H1 (cell line): ENCODE results near the gene KCNMA1. TPM values are rescaled to one million over a fixed set of nuclear protein-coding genes. Genes with fewer than 3 reads are reported as not detected.

ENCODE experiments used
- CTCF ChIA-PET: fragments of 300-600 bp; sonication (Branson Sonifier 250); formaldehyde crosslinking; loops from one replicate; lab custom pipeline; 2021; ENCODE audit not compliant: partially characterized antibody; lab: Charles Lee
- POLR2A ChIA-PET: fragments of 300-600 bp; sonication (Branson Sonifier 250); formaldehyde crosslinking; loops from one replicate; lab custom pipeline; 2021; ENCODE audit warnings: inconsistent platforms; ENCODE audit not compliant: partially characterized antibody; lab: Charles Lee
- DNase-seq, 2 experiments: peaks; one replicate each; pipeline versions ENCODE4 v3.0.0 to v3.0.0-alpha.2; 2010 to 2022; ENCODE audit warnings: low spot score in 2 of 2, low read depth in 1 of 2, mixed read lengths in 1 of 2
- FAIRE-seq: peaks from 2 replicates; lab custom pipeline; 2011; peaks lifted over from hg19 to GRCh38; lab: Jason Lieb, UNC
- H2AFZ ChIP-seq: 2 replicates; pipeline ENCODE4 v1.8.1; 2012; ENCODE audit warnings: low read length, inconsistent platforms
- H2AK5ac ChIP-seq: 2 replicates; pipeline ENCODE4 v1.6.1; 2013; ENCODE audit warnings: low read depth, low read length
- H2BK120ac ChIP-seq: replicated peaks from 2 replicates; pipeline ENCODE3; 2013; ENCODE audit warnings: low read depth, low read length, inconsistent platforms
- H2BK12ac ChIP-seq: 2 replicates; pipeline ENCODE4 v1.6.1; 2013; ENCODE audit warnings: low read depth, low read length
- H2BK15ac ChIP-seq: 2 replicates; pipeline ENCODE4 v1.6.1; 2013; ENCODE audit warnings: low read length
- H2BK20ac ChIP-seq: 2 replicates; pipeline ENCODE4 v1.6.1; 2013; ENCODE audit warnings: low read length
- H2BK5ac ChIP-seq: 2 replicates; pipeline ENCODE4 v1.6.1; 2013; ENCODE audit warnings: low read depth, low read length
- H3K14ac ChIP-seq: 2 replicates; pipeline ENCODE4 v1.6.1; 2013; ENCODE audit warnings: inconsistent platforms; ENCODE audit not compliant: insufficient read length
- H3K18ac ChIP-seq: 2 replicates; pipeline ENCODE4 v1.6.1; 2013; ENCODE audit warnings: low read length; ENCODE audit errors: extremely low read depth
- H3K23ac ChIP-seq: 2 replicates; pipeline ENCODE4 v1.6.1; 2013; ENCODE audit warnings: inconsistent platforms; ENCODE audit not compliant: insufficient read length
- H3K23me2 ChIP-seq: 2 replicates; pipeline ENCODE4 v1.6.1; 2013; ENCODE audit warnings: low read depth, low read length
- H3K27ac ChIP-seq: 2 replicates; pipeline ENCODE4 v1.6.1; 2011; ENCODE audit warnings: low read depth, low read length, inconsistent platforms
- H3K27me3 ChIP-seq, 4 experiments: replicated peaks in 1 of 4; 1 replicate in 1 of 4; 2 replicates in 3 of 4; pipeline versions ENCODE4 v1.6.1 to v1.8.1; 2011 to 2013; ENCODE audit warnings: low read length in 3 of 4, mild to moderate bottlenecking in 3 of 4, inconsistent platforms in 2 of 4, mixed read lengths in 2 of 4, moderate library complexity in 1 of 4; ENCODE audit not compliant: control insufficient read depth in 3 of 4, insufficient read depth in 3 of 4; ENCODE audit errors: extremely low read depth in 1 of 4
- H3K36me3 ChIP-seq, 4 experiments: 2 replicates each; pipeline versions ENCODE4 v1.6.1 to v1.8.1; 2011 to 2013; ENCODE audit warnings: mild to moderate bottlenecking in 4 of 4, low read length in 3 of 4, moderate library complexity in 2 of 4, control low read depth in 1 of 4, inconsistent platforms in 1 of 4; ENCODE audit not compliant: insufficient read depth in 4 of 4, control insufficient read depth in 2 of 4
- H3K4ac ChIP-seq: replicated peaks from 2 replicates; pipeline ENCODE3; 2013; ENCODE audit warnings: low read length, low read depth, mixed read lengths, inconsistent platforms; ENCODE audit not compliant: insufficient read length
- H3K4me1 ChIP-seq, 4 experiments: replicated peaks in 1 of 4; 1 replicate in 1 of 4; 2 replicates in 3 of 4; pipeline versions ENCODE4 v1.6.1 to v1.8.1; 2011 to 2013; ENCODE audit warnings: low read length in 3 of 4, inconsistent platforms in 2 of 4, mixed read lengths in 1 of 4; ENCODE audit not compliant: insufficient read depth in 4 of 4, control insufficient read depth in 3 of 4
- H3K4me2 ChIP-seq, 2 experiments: 2 replicates each; pipeline versions ENCODE4 v1.6.1 to v1.8.1; 2011 to 2013; ENCODE audit warnings: low read depth in 2 of 2, low read length in 2 of 2, control low read depth in 1 of 2, inconsistent platforms in 1 of 2, mild to moderate bottlenecking in 1 of 2; ENCODE audit not compliant: insufficient read depth in 1 of 2
- H3K4me3 ChIP-seq, 4 experiments: fragments of 200-600, 300-600 bp in 1 of 4; sonication (generic), shearing (Covaris generic), sonication (Bioruptor Twin) in 1 of 4; 2 replicates each; pipeline versions ENCODE4 v1.5.1 to v1.8.1; 2011 to 2016; ENCODE audit warnings: low read length in 4 of 4, low read depth in 3 of 4, control low read depth in 2 of 4, inconsistent platforms in 2 of 4, mild to moderate bottlenecking in 2 of 4, mixed read lengths in 1 of 4, moderate library complexity in 1 of 4; ENCODE audit not compliant: insufficient read depth in 2 of 4; ENCODE audit errors: extremely low read depth in 1 of 4
- H3K56ac ChIP-seq: replicated peaks from 2 replicates; pipeline ENCODE3; 2013; ENCODE audit warnings: low read depth, mild to moderate bottlenecking, mixed read lengths, low read length, inconsistent platforms; ENCODE audit not compliant: insufficient read length
- H3K79me1 ChIP-seq: 2 replicates; pipeline ENCODE4 v1.6.1; 2013; ENCODE audit warnings: low read depth, low read length, control low read depth
- H3K79me2 ChIP-seq, 2 experiments: 2 replicates each; pipeline versions ENCODE4 v1.6.1 to v1.8.1; 2012 to 2013; ENCODE audit warnings: low read length in 2 of 2, mild to moderate bottlenecking in 2 of 2, inconsistent platforms in 1 of 2; ENCODE audit not compliant: insufficient read depth in 2 of 2, control insufficient read depth in 1 of 2
- H3K9ac ChIP-seq, 4 experiments: replicated peaks in 1 of 4; 1 replicate in 1 of 4; 2 replicates in 3 of 4; pipeline versions ENCODE4 v1.6.1 to v1.8.1; 2011 to 2013; ENCODE audit warnings: low read depth in 3 of 4, low read length in 3 of 4, control low read depth in 2 of 4, mild to moderate bottlenecking in 2 of 4, moderate library complexity in 2 of 4, inconsistent platforms in 1 of 4; ENCODE audit errors: extremely low read depth in 1 of 4
- H3K9me3 ChIP-seq, 2 experiments: 2 replicates each; pipeline versions ENCODE4 v1.6.1 to v1.8.1; 2012 to 2013; ENCODE audit warnings: mild to moderate bottlenecking in 2 of 2, moderate library complexity in 2 of 2, control low read depth in 1 of 2, inconsistent platforms in 1 of 2, low read depth in 1 of 2, low read length in 1 of 2, mixed read lengths in 1 of 2; ENCODE audit not compliant: insufficient read depth in 2 of 2
- H4K20me1 ChIP-seq, 2 experiments: replicated peaks in 1 of 2; 2 replicates each; pipeline versions ENCODE3 to v1.8.1; 2011 to 2013; ENCODE audit warnings: inconsistent platforms in 2 of 2, low read length in 2 of 2, mild to moderate bottlenecking in 1 of 2; ENCODE audit not compliant: insufficient read depth in 2 of 2, control insufficient read depth in 1 of 2
- H4K5ac ChIP-seq: 2 replicates; pipeline ENCODE4 v1.6.1; 2013; ENCODE audit warnings: low read length, low read depth, mixed read lengths, inconsistent platforms; ENCODE audit not compliant: insufficient read length
- H4K8ac ChIP-seq: 2 replicates; pipeline ENCODE4 v1.8.0; 2013; ENCODE audit warnings: mild to moderate bottlenecking, moderate library complexity, low read length, inconsistent platforms; ENCODE audit not compliant: insufficient read depth; ENCODE audit errors: extremely low read depth
- H4K91ac ChIP-seq: replicated peaks from 2 replicates; pipeline ENCODE3; 2013; ENCODE audit warnings: low read length, mixed read lengths, inconsistent platforms; ENCODE audit not compliant: insufficient read length
- CBX5 ChIP-seq: fragments of 300-800, 300-1000 bp; sonication (generic); IDR thresholded peaks from 2 replicates; pipeline ENCODE4 v1.7.1; 2016; ENCODE audit warnings: antibody characterized with exemption, low read length, low read depth
- CBX8 ChIP-seq: fragments of 300-800, 300-1000 bp; sonication (generic); IDR thresholded peaks from 2 replicates; pipeline ENCODE4 v1.7.1; 2016; ENCODE audit warnings: low read depth, low read length, borderline replicate concordance
- CHD2 ChIP-seq: IDR thresholded peaks from 2 replicates; pipeline ENCODE4 v1.6.1; 2012; ENCODE audit warnings: low read length, improper control_type of control experiment
- EZH2 ChIP-seq: fragments of 200-600 bp; sonication (generic); IDR thresholded peaks from 2 replicates; pipeline ENCODE4 v1.7.1; 2012; ENCODE audit warnings: low read depth, mild to moderate bottlenecking, moderate library complexity, low read length, inconsistent platforms; ENCODE audit not compliant: severe bottlenecking
- FOSL1 ChIP-seq: IDR thresholded peaks from 2 replicates; pipeline ENCODE4 v1.6.1; 2011; ENCODE audit warnings: mild to moderate bottlenecking, low read depth, low read length, moderate library complexity; ENCODE audit not compliant: insufficient read depth
- JUND ChIP-seq: IDR thresholded peaks from 2 replicates; pipeline ENCODE4 v1.6.1; 2011; ENCODE audit warnings: mild to moderate bottlenecking, improper control_type of control experiment, low read length
- POU5F1 ChIP-seq: IDR thresholded peaks from 2 replicates; pipeline ENCODE4 v1.6.1; 2011; ENCODE audit warnings: low read depth, mild to moderate bottlenecking, low read length, moderate library complexity
- RFX5 ChIP-seq: IDR thresholded peaks from 2 replicates; pipeline ENCODE4 v1.6.1; 2011; ENCODE audit warnings: low read depth, low read length, improper control_type of control experiment, borderline replicate concordance
- RXRA ChIP-seq: IDR thresholded peaks from 2 replicates; pipeline ENCODE4 v1.6.1; 2011; ENCODE audit warnings: low read depth, mild to moderate bottlenecking, low read length, moderate library complexity; ENCODE audit not compliant: insufficient read depth
- SP2 ChIP-seq: IDR thresholded peaks from 2 replicates; pipeline ENCODE4 v1.6.1; 2012; ENCODE audit warnings: mild to moderate bottlenecking, low read length, inconsistent platforms
- SP4 ChIP-seq: IDR thresholded peaks from 2 replicates; pipeline ENCODE4 v1.6.1; 2012; ENCODE audit warnings: low read length, inconsistent platforms
- WGBS, 2 experiments: shearing (Covaris generic) in 1 of 2; methylation state at CpG; one replicate each; pipeline versions ENCODE4 v1.1.6 to v1.1.7; 2013 to 2015; ENCODE audit warnings: low lambda C conversion rate in 2 of 2, mixed read lengths in 2 of 2, inconsistent platforms in 1 of 2, low coverage in 1 of 2, missing lambda C conversion rate in 1 of 2; ENCODE audit not compliant: insufficient replicate concordance in 2 of 2, insufficient coverage in 1 of 2, insufficient read length in 1 of 2; ENCODE audit errors: extremely low coverage in 1 of 2, missing lambda C conversion rate in 1 of 2; 5-methylcytosine and 5-hydroxymethylcytosine counted together
- polyA plus RNA-seq, 7 experiments: library from polyadenylated mRNA; depleted of rRNA in 3 of 7; stranded (reverse) in 5 of 7; unstranded in 2 of 7; fragments of >200 nt in 5 of 7; fragments of 200-250 nt in 2 of 7; gene quantifications; 1 replicate in 5 of 7; 2 replicates in 1 of 7; 4 replicates in 1 of 7; pipeline versions ENCODE4 v1.2.1 to v1.2.3, GENCODE V29; 2011 to 2013; ENCODE audit warnings: missing spikeins in 2 of 7, mixed read lengths in 2 of 7
- total RNA-seq: library from RNA; stranded (reverse); fragmentation: NEBNext Ultra II Directional; extraction: Animal tissue kit (Norgen Biotek cat#: 25700); gene quantifications from 2 replicates; pipeline ENCODE4 v1.2.1, GENCODE V29; 2021
- TF ChIP-seq, protein P1 (sequence below): IDR thresholded peaks from 2 replicates; pipeline ENCODE4 v1.6.1; 2011; ENCODE audit warnings: low read length, improper control_type of control experiment

KCNMA1 gene
- total and polyA plus RNA-seq, 2 of the 8 experiments (the other 6 are each of a cell fraction or from before 2014, with no cell fraction given) = 10.2 to 11.1 TPM

DNA sequence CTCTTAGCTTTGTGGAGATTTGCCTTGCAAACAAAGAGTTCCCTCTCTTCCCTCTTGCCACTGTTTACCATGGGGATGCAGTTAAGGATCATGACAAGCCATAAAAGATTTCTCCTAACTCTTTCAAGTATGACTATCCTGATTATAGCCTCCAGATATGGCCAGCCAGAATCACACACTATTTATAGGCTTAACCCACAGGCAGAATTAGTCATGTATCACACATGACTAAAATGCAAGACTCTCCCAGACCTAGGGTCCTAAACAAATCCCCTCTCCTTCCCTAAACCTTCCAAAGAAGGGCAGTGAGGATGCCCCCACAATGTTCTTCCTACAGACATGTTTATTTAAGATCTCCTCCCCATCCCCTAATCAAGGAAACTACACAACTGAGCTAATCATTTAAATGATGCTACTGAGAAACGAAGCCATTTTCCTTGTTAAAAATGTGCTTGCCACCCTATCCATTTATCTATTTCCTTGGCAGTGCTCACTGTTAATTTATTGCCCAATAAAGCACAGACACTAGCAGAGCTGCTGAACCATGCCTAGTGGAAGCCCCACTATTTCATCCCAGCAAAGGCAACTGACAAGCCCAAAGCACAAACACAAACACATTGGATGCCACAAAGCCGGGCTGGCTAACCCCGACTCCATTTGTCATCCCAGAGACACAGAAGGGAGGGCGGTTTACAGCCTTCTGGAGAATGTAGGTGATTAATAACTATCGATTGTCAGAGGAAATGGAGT lies 363.4 kb downstream of the KCNMA1 start:
- Histone ChIP-seq H3K56ac (no peak overlapping the region), H3K4me2 (no peak overlapping the region), H2AK5ac (no peak overlapping the region), H4K91ac (no peak overlapping the region), H3K18ac (no peak overlapping the region), H3K79me1 (no peaks in the 10 kb centered on the region), H4K8ac (no peak overlapping the region), H3K23ac (no peak overlapping the region), H3K4me1 (peaks cover 2 to 4% (median 2%) of the 10 kb centered on the region in 4 experiments; a peak in 2 of 7 replicates), H2AFZ (no peak overlapping the region), H3K23me2 (no peaks in the 10 kb centered on the region), H4K5ac (no peak overlapping the region), H3K9ac (no peak overlapping the region), H3K79me2 (no peaks in the 10 kb centered on the region), H3K4me3 (no peak overlapping the region), H2BK120ac (no peak overlapping the region), H4K20me1 (no peaks in the 10 kb centered on the region), H3K4ac (no peak overlapping the region), H3K9me3 (no peaks in the 10 kb centered on the region), H3K14ac (no peak overlapping the region), H2BK15ac (no peak overlapping the region), H2BK5ac (no peak overlapping the region), H3K36me3 (no peaks in the 10 kb centered on the region), H3K27me3 (no peaks in the 10 kb centered on the region; a peak in 1 of 7 replicates), H2BK12ac (no peak overlapping the region), H3K27ac (no peak overlapping the region), H2BK20ac (no peak overlapping the region)
- WGBS, 2 experiments = 79% methylated on average over 5 of the region's 5 CpGs; no CpG with 5 or more reads in 1 of the 2 experiments
- no peak for DNase-seq
- ChIA-PET CTCF (interaction anchor here (1.1 to 1.9 kb wide), 2 partner anchors 23 to 367 kb away, joined by 3 to 6 read pairs; no protein-coding TSS in a partner anchor), POLR2A (interaction anchor here (0.6 kb wide), 1 partner anchor 90 kb away, joined by 3 read pairs; no protein-coding TSS in a partner anchor)
- FAIRE-seq = no peak
- TF ChIP-seq CBX5 (no peak), CHD2 (no peak), JUND (no peak), FOSL1 (no peak), RFX5 (no peak), RXRA (no peak), SP4 (no peak), EZH2 (no peak), POU5F1 (no peak), SP2 (no peak), CBX8 (no peak)
- TF ChIP-seq, protein P1, sequence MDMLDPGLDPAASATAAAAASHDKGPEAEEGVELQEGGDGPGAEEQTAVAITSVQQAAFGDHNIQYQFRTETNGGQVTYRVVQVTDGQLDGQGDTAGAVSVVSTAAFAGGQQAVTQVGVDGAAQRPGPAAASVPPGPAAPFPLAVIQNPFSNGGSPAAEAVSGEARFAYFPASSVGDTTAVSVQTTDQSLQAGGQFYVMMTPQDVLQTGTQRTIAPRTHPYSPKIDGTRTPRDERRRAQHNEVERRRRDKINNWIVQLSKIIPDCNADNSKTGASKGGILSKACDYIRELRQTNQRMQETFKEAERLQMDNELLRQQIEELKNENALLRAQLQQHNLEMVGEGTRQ = no peak
